ENCODE data around the gene PRKN. TPM values are rescaled to one million over a fixed set of nuclear protein-coding genes. Genes with fewer than 3 reads are reported as not detected.

The PRKN gene
- total RNA-seq, 1 experiment from 2014 or later, result 2.0 TPM

GRCh38 chr6:162751211-162751859 is 23.8 kb upstream of the PRKN start:
- Mint-ChIP-seq H3K4me1 (peaks cover 6% of the 10 kb centered on the region in 2 experiments), H3K9me3 (no peaks in the 10 kb centered on the region), H3K4me3 (no peak overlapping the region), H3K36me3 (ENCODE audit: insufficient read depth in 1 of 3, low read depth in 3 of 3) (no peaks in the 10 kb centered on the region; a peak in 1 of 7 replicates), H3K27ac (no peak overlapping the region), H3K27me3 (ENCODE audit: low read depth) (no peaks in the 10 kb centered on the region)
- H4K20me1 ChIP-seq (ENCODE audit: control insufficient read depth, insufficient read depth, insufficient read length), result no peaks in the 10 kb centered on the region
- no peak overlapping the region for H3K56ac ChIP-seq (ENCODE audit: insufficient read length, low read depth, low read length)
- H3K27me3 ChIP-seq (ENCODE audit: insufficient read depth, low read length), result no peaks in the 10 kb centered on the region
- H3T11ph ChIP-seq (ENCODE audit: low read length), result no peak overlapping the region
- H3K23ac ChIP-seq (ENCODE audit: insufficient read length, low read depth, low read length), result no peak overlapping the region
- no peak overlapping the region for H3K18ac ChIP-seq (ENCODE audit: insufficient read length, low read depth, low read length)
- H3K27ac ChIP-seq (ENCODE audit: insufficient read length, low read depth, low read length), result no peak overlapping the region
- H2BK12ac ChIP-seq (ENCODE audit: insufficient read length, low read depth, low read length), result no peak overlapping the region
- H4K91ac ChIP-seq (ENCODE audit: insufficient read length, low read depth, low read length), result no peak overlapping the region
- no peak overlapping the region for H3K4ac ChIP-seq (ENCODE audit: low read depth, low read length)
- no peaks in the 10 kb centered on the region for H3K79me1 ChIP-seq (ENCODE audit: insufficient read depth, low read depth, low read length, poor library complexity, severe bottlenecking)
- H3K4me1 ChIP-seq (ENCODE audit: insufficient read depth, low read length), result no peaks in the 10 kb centered on the region
- no peak overlapping the region for H2BK20ac ChIP-seq (ENCODE audit: low read depth, low read length, poor library complexity, severe bottlenecking)
- H3K79me2 ChIP-seq (ENCODE audit: insufficient read depth, low read length), result no peaks in the 10 kb centered on the region
- no peak overlapping the region for H3K9ac ChIP-seq (ENCODE audit: extremely low read depth, insufficient read length, low read length)
- H2AFZ ChIP-seq (ENCODE audit: low read length), result no peak overlapping the region
- H2AK5ac ChIP-seq (ENCODE audit: insufficient read length, low read length), result no peak overlapping the region
- no peak overlapping the region for H2BK5ac ChIP-seq (ENCODE audit: insufficient read length, low read length)
- H2BK15ac ChIP-seq (ENCODE audit: low read depth, low read length), result no peak overlapping the region
- no peak overlapping the region for H4K5ac ChIP-seq (ENCODE audit: insufficient read length, low read depth, low read length)
- TF ChIP-seq, protein P1, sequence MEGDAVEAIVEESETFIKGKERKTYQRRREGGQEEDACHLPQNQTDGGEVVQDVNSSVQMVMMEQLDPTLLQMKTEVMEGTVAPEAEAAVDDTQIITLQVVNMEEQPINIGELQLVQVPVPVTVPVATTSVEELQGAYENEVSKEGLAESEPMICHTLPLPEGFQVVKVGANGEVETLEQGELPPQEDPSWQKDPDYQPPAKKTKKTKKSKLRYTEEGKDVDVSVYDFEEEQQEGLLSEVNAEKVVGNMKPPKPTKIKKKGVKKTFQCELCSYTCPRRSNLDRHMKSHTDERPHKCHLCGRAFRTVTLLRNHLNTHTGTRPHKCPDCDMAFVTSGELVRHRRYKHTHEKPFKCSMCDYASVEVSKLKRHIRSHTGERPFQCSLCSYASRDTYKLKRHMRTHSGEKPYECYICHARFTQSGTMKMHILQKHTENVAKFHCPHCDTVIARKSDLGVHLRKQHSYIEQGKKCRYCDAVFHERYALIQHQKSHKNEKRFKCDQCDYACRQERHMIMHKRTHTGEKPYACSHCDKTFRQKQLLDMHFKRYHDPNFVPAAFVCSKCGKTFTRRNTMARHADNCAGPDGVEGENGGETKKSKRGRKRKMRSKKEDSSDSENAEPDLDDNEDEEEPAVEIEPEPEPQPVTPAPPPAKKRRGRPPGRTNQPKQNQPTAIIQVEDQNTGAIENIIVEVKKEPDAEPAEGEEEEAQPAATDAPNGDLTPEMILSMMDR (conservative IDR thresholded peaks at IDR 0.05), result no peak
- H3K9me3 ChIP-seq (ENCODE audit: control insufficient read depth, low read depth, low read length), result no peaks in the 10 kb centered on the region
- no peaks in the 10 kb centered on the region for H3K23me2 ChIP-seq (ENCODE audit: insufficient read length, low read depth, low read length, poor library complexity, severe bottlenecking)
- DNase-seq, result no peak
- no peak overlapping the region for H2BK120ac ChIP-seq (ENCODE audit: low read depth, low read length, poor library complexity, severe bottlenecking)
- no peak overlapping the region for H3K14ac ChIP-seq (ENCODE audit: insufficient read depth, low read length)
- H3K4me2 ChIP-seq (ENCODE audit: insufficient read depth, insufficient read length, low read length), result no peak overlapping the region
- H4K8ac ChIP-seq (replicated peaks; ENCODE audit: insufficient read length, low read depth, low read length), result no peak overlapping the region
